ENCODE measurements around the gene JARID2. TPM values are rescaled to one million over a fixed set of nuclear protein-coding genes. Genes with fewer than 3 reads are reported as not detected.

The JARID2 gene
- total and polyA plus RNA-seq, 2 of the 4 experiments (the other 2 are of a cell fraction), result 9.6 to 12.9 TPM

GRCh38 chr6:15535495-15536197 is 289.8 kb downstream of the JARID2 start:
- Histone ChIP-seq H2AK9ac (replicated peaks; ENCODE audit: low read depth, low read length, poor library complexity) (no peak overlapping the region), H3K4me1 (ENCODE audit: control insufficient read depth, insufficient read depth, low read length) (peaks cover 13% of the 10 kb centered on the region), H4K8ac (ENCODE audit: low read depth in 2 of 2, low read length in 2 of 2) (no peak overlapping the region), H3K4me2 (ENCODE audit: low read depth, low read length) (no peak overlapping the region), H2BK20ac (ENCODE audit: low read depth, low read length) (0 out of 2 replicates have a peak overlapping the region, but pooled peaks have one; percentile 10), H2BK120ac (ENCODE audit: low read depth, low read length) (no peak overlapping the region), H3K56ac (ENCODE audit: extremely low read depth, insufficient read depth, low read length) (no peak overlapping the region), H3K23ac (ENCODE audit: low read depth, low read length) (0 out of 2 replicates have a peak overlapping the region, but pooled peaks have one; percentile 37), H4K20me1 (ENCODE audit: insufficient read depth, low read length) (peaks cover 14% of the 10 kb centered on the region; the same call in 1 of the 2 replicates), H3K36me3 (ENCODE audit: control insufficient read depth, insufficient read depth, low read length) (peaks cover 4% of the 10 kb centered on the region; the same call in 1 of the 2 replicates), H2AK5ac (ENCODE audit: low read depth, low read length) (no peak overlapping the region), H2BK15ac (ENCODE audit: low read depth, low read length) (no peak overlapping the region), H3K4ac (ENCODE audit: low read depth, low read length) (peak overlapping the region; percentile 43; the same call in 1 of the 2 replicates), H3K9me1 (ENCODE audit: insufficient read depth, low read length) (peaks cover 12% of the 10 kb centered on the region), H4K5ac (ENCODE audit: low read depth, low read length) (no peak overlapping the region), H3K9ac (ENCODE audit: low read depth, low read length) (no peak overlapping the region), H3K18ac (ENCODE audit: low read depth, low read length) (no peak overlapping the region), H2BK5ac (ENCODE audit: low read depth, low read length, poor library complexity, severe bottlenecking) (no peak overlapping the region), H3K14ac (replicated peaks; ENCODE audit: low read depth, low read length) (no peak overlapping the region), H3K4me3 (ENCODE audit: insufficient read depth, low read depth, low read length) (no peak overlapping the region), H2AFZ (replicated peaks; ENCODE audit: low read length, poor library complexity) (no peak overlapping the region), H3K79me1 (ENCODE audit: low read depth in 1 of 2, low read length in 2 of 2) (peaks cover 10 to 15% of the 10 kb centered on the region in 2 experiments; a peak in 3 of 4 replicates), H4K91ac (ENCODE audit: insufficient read depth, low read depth, low read length) (no peak overlapping the region), H3K27me3 (ENCODE audit: control insufficient read depth, insufficient read depth, low read length) (no peaks in the 10 kb centered on the region), H3K9me3 (ENCODE audit: control insufficient read depth, insufficient read depth, low read length) (no peaks in the 10 kb centered on the region), H3K27ac (ENCODE audit: insufficient read depth, low read length) (no peak overlapping the region; the same call in 1 of the 2 replicates)
- intact Hi-C loops (cut with micrococcal nuclease) (no loop called here), in situ Hi-C loops (cut with MboI; ENCODE audit: low sequenced_read_pairs) (no loop called here), dilution Hi-C loops (cut with HindIII; ENCODE audit: low sequenced_read_pairs, unreplicated experiment) (no loop called here)
- WGBS, 2 experiments (ENCODE audit: extremely low coverage in 2 of 2, insufficient read length in 1 of 2), result 100% methylated on average over 2 of the region's 3 CpGs; no CpG with 5 or more reads in 1 of the 2 experiments
- CTCF ChIA-PET, result no interaction called here
- no TSS peak for BruUV-seq (replicated peaks)
- peak; percentile 23 for DNase-seq
- peak; percentile 44 for ATAC-seq (ENCODE audit: low read depth)
- POLR2A ChIA-PET (ENCODE audit: unreplicated experiment), result no interaction called here
- TF ChIP-seq RAD21 (IDR thresholded peaks at IDR 0.05; ENCODE audit: low read length) (no peak), RFX5 (IDR thresholded peaks at IDR 0.05; ENCODE audit: low read depth, low read length) (no peak), CHD1 (IDR thresholded peaks at IDR 0.05; ENCODE audit: low read depth, low read length) (no peak), RCOR1 (IDR thresholded peaks at IDR 0.05; ENCODE audit: insufficient replicate concordance, low read length) (no peak), ELK1 (IDR thresholded peaks at IDR 0.05; ENCODE audit: borderline replicate concordance, low read depth, low read length) (no peak), BHLHE40 (IDR thresholded peaks at IDR 0.05; ENCODE audit: low read depth, low read length) (no peak), POLR2A (IDR thresholded peaks at IDR 0.05; ENCODE audit: low read depth, low read length) (no peak), NFE2L2 (IDR thresholded peaks at IDR 0.05; ENCODE audit: low read depth, low read length) (no peak), MAFK (IDR thresholded peaks at IDR 0.05; ENCODE audit: low read depth, low read length) (no peak), CEBPB (IDR thresholded peaks at IDR 0.05; ENCODE audit: low read depth, low read length) (no peak), USF2 (IDR thresholded peaks at IDR 0.05; ENCODE audit: low read depth, low read length) (no peak), MAZ (IDR thresholded peaks at IDR 0.05; ENCODE audit: borderline replicate concordance, low read depth, low read length) (no peak), FOS (IDR thresholded peaks at IDR 0.05; ENCODE audit: low read depth, low read length) (no peak), CTCF (conservative IDR thresholded peaks at IDR 0.05; ENCODE audit: low read depth, low read length) (no peak), SMC3 (IDR thresholded peaks at IDR 0.05; ENCODE audit: low read depth, low read length) (no peak)
